NCI-H1092 treated with DMSO at 0.1 percent for 48 hours (cell line): ENCODE measurements around the gene MDGA2.

Experiments used
- DNase-seq: peaks from one replicate; lab custom pipeline; 2025; lab: John Stamatoyannopoulos, UW

Gene MDGA2

GRCh38 chr14:47619392-47619791 is 56.0 kb downstream of the MDGA2 start:
- no peak for DNase-seq

GRCh38 chr14:47606566-47606965 is 68.8 kb downstream of the MDGA2 start:
- no peak for DNase-seq

- no peak for DNase-seq
Observed at GRCh38 chr14:47596860-47597259, 78.5 kb downstream of the MDGA2 start.

- DNase-seq: no peak
Observed at GRCh38 chr14:47596232-47596631, 79.2 kb downstream of the MDGA2 start.

- DNase-seq: no peak
Observed at GRCh38 chr14:47595552-47595951, 79.9 kb downstream of the MDGA2 start.

- DNase-seq: no peak
Observed at GRCh38 chr14:47590767-47591495, 84.5 kb downstream of the MDGA2 start.

- no peak for DNase-seq
Observed at GRCh38 chr14:47585447-47585846, 90.0 kb downstream of the MDGA2 start.

GRCh38 chr14:47567273-47567672 is 108.1 kb downstream of the MDGA2 start:
- no peak for DNase-seq

- no peak for DNase-seq
Observed at GRCh38 chr14:47557894-47558293, 117.5 kb downstream of the MDGA2 start.

- DNase-seq: no peak
Observed at GRCh38 chr14:47555333-47555732, 120.1 kb downstream of the MDGA2 start.

GRCh38 chr14:47549886-47550285 is 125.5 kb downstream of the MDGA2 start:
- no peak for DNase-seq

GRCh38 chr14:47543459-47543858 is 131.9 kb downstream of the MDGA2 start:
- DNase-seq: no peak

- DNase-seq: no peak
Observed at GRCh38 chr14:47541662-47542061, 133.7 kb downstream of the MDGA2 start.

GRCh38 chr14:47539031-47539461 is 136.4 kb downstream of the MDGA2 start:
- no peak for DNase-seq

- DNase-seq: no peak
Observed at GRCh38 chr14:47536341-47536740, 139.1 kb downstream of the MDGA2 start.

- no peak for DNase-seq
Observed at GRCh38 chr14:47526591-47527244, 148.7 kb downstream of the MDGA2 start.

- no peak for DNase-seq
Observed at GRCh38 chr14:47524524-47524923, 150.9 kb downstream of the MDGA2 start.

- DNase-seq: no peak
Observed at GRCh38 chr14:47520382-47520781, 155.0 kb downstream of the MDGA2 start.

GRCh38 chr14:47511829-47512228 is 163.6 kb downstream of the MDGA2 start:
- no peak for DNase-seq

GRCh38 chr14:47509957-47510356 is 165.4 kb downstream of the MDGA2 start:
- no peak for DNase-seq

GRCh38 chr14:47507861-47508260 is 167.5 kb downstream of the MDGA2 start:
- no peak for DNase-seq

- DNase-seq: no peak
Observed at GRCh38 chr14:47500369-47500768, 175.0 kb downstream of the MDGA2 start.

GRCh38 chr14:47490766-47491165 is 184.6 kb downstream of the MDGA2 start:
- no peak for DNase-seq

- no peak for DNase-seq
Observed at GRCh38 chr14:47490353-47490752, 185.1 kb downstream of the MDGA2 start.
